ENCODE measurements around the gene NEK5.
"Not testable (repeated sequence)": the region's sequence is repeated elsewhere in the genome, so short reads cannot be mapped to it uniquely, and the experiment has no call there.

The NEK5 gene

GRCh38 chr13:52136763-52137162, 7.9 kb upstream of the NEK5 start:
- no peak for DNase-seq

- DNase-seq = no peak
Measured at GRCh38 chr13:52130641-52131040, 1.8 kb upstream of the NEK5 start.

GRCh38 chr13:52127783-52128702, 830 bp downstream of the NEK5 start:
- peak; percentile 72 for DNase-seq

GRCh38 chr13:52127378-52127777, 1.5 kb downstream of the NEK5 start:
- DNase-seq = no peak

GRCh38 chr13:52125547-52125946, 3.3 kb downstream of the NEK5 start:
- DNase-seq = no peak

GRCh38 chr13:52118595-52118994, 10.3 kb downstream of the NEK5 start:
- DNase-seq = no peak

GRCh38 chr13:52118095-52118494, 10.8 kb downstream of the NEK5 start:
- DNase-seq = no peak

- no peak for DNase-seq
Measured at GRCh38 chr13:52112591-52112990, 16.3 kb downstream of the NEK5 start.

- no peak for DNase-seq
Measured at GRCh38 chr13:52109116-52109670, 19.7 kb downstream of the NEK5 start.

- DNase-seq = no peak
Measured at GRCh38 chr13:52105841-52106240, 23.0 kb downstream of the NEK5 start.

GRCh38 chr13:52104624-52105023, 24.2 kb downstream of the NEK5 start:
- DNase-seq = no peak

- no peak for DNase-seq
Measured at GRCh38 chr13:52103386-52103785, 25.5 kb downstream of the NEK5 start.

GRCh38 chr13:52102423-52102822, 26.4 kb downstream of the NEK5 start:
- DNase-seq = not testable (repeated sequence)

GRCh38 chr13:52097197-52097596, 31.7 kb downstream of the NEK5 start:
- no peak for DNase-seq

GRCh38 chr13:52096748-52097147, 32.1 kb downstream of the NEK5 start:
- no peak for DNase-seq

- DNase-seq = no peak
Measured at GRCh38 chr13:52096062-52096461, 32.8 kb downstream of the NEK5 start.

- DNase-seq = no peak
Measured at GRCh38 chr13:52092087-52092486, 36.8 kb downstream of the NEK5 start.

- DNase-seq = no peak
Measured at GRCh38 chr13:52091473-52091872, 37.4 kb downstream of the NEK5 start.

- DNase-seq = no peak
Measured at GRCh38 chr13:52085421-52085820, 43.5 kb downstream of the NEK5 start.

- not testable (repeated sequence) for DNase-seq
Measured at GRCh38 chr13:52084981-52085380, 43.9 kb downstream of the NEK5 start.

GRCh38 chr13:52082601-52083000, 46.3 kb downstream of the NEK5 start:
- DNase-seq = no peak

- not testable (repeated sequence) for DNase-seq
Measured at GRCh38 chr13:52079891-52080290, 49.0 kb downstream of the NEK5 start.

- no peak for DNase-seq
Measured at GRCh38 chr13:52070929-52071523, 57.8 kb downstream of the NEK5 start.

- no peak for DNase-seq
Measured at GRCh38 chr13:52067237-52067636, 61.6 kb downstream of the NEK5 start.
